SKM-1 (cell line): ENCODE results near the gene STH.
"Not testable (repeated sequence)": the region's sequence is repeated elsewhere in the genome, so short reads cannot be mapped to it uniquely, and the experiment has no call there.

Source experiments
- DNase-seq: peaks from one replicate; lab custom pipeline; 2025; ENCODE audit not compliant: unreplicated experiment; lab: John Stamatoyannopoulos, UW

Gene STH

GRCh38 chr17:45998987-45999899, at the start of gene STH:
STH (plus strand) TSS chr17:45999250; CDS start chr17:45999280, 30 bp downstream.
- no peak for DNase-seq

DNA sequence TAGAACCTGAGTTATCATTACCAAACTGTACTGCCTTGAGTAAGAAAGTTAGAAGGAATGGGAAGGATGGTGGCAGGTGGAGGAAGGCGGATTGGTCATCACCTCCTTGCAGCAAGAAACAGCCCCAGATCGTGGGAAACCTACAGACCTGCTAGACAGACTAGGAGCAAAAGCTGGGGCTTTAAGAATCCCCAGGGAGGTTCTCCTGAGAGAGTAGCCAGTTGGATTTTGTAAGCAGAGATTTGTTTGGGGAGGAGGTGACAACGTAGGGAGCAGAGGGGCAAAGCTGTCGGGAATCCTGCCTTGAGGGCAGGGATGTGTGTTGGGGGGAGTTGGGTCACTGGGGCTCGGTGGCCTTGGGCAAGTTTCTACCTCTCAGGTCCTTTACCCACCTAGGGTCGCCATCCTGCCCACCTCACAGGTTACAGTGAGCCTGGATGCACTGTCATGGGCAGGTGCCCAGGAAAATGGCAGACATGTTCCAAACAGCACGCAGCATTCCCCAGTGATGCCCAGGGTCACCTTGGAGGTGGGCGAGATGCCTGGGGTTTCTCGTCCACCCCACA, 49.2 kb upstream of the STH start:
- no peak for DNase-seq

GRCh38 chr17:45950888-45951287, 48.2 kb upstream of the STH start:
- DNase-seq, result no peak

- no peak for DNase-seq
Measured at GRCh38 chr17:45951403-45951802, 47.6 kb upstream of the STH start.

- DNase-seq, result no peak
Measured at GRCh38 chr17:45951941-45952340, 47.1 kb upstream of the STH start.

- DNase-seq, result no peak
Measured at GRCh38 chr17:45952814-45953320, 46.2 kb upstream of the STH start.

DNA sequence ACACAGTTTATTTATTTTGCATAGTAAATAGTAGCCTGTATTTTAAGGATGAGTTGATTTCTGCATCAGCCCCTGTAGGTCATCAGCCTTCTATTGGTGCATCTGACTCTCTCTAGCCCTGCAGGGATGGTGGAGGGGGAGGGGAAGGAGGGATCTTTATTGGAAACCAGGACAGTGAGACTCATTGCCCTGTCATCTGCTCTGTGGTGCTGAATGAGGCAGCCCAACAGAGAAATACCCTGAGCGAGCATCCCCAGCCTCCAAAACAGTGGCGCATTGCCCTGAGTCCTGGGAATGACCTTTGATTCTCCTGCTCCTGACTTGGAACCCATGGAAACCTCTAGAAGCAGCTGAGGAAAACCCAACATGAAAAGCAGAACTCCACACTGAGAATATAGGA, 45.5 kb upstream of the STH start:
- no peak for DNase-seq

- DNase-seq, result no peak
Measured at GRCh38 chr17:45954914-45955313, 44.1 kb upstream of the STH start.

- no peak for DNase-seq
Measured at GRCh38 chr17:45955326-45955725, 43.7 kb upstream of the STH start.

DNA sequence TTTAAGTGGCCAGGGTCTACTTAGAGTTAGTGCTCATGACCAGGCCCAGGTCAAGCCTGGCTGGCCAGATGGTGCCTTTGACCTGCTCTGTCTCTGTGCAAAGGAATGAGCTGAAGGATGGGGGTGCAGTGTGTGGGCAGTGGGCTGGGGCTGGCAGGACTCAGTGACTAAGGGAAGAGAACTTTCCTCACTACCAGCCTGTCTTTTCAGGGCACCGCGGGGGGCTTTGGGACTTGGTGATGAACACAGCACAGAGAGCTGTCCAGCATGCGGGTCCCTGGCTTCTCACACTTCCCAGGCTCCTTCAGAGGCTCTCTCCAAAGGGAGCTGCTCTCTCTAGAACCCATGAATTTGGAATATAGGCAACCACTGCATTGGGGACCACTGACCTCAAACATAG, 43.0 kb upstream of the STH start:
- no peak for DNase-seq

GRCh38 chr17:45956746-45957145, 42.3 kb upstream of the STH start:
- DNase-seq, result not testable (repeated sequence)

- no peak for DNase-seq
Measured at GRCh38 chr17:45958307-45958706, 40.7 kb upstream of the STH start.

DNA sequence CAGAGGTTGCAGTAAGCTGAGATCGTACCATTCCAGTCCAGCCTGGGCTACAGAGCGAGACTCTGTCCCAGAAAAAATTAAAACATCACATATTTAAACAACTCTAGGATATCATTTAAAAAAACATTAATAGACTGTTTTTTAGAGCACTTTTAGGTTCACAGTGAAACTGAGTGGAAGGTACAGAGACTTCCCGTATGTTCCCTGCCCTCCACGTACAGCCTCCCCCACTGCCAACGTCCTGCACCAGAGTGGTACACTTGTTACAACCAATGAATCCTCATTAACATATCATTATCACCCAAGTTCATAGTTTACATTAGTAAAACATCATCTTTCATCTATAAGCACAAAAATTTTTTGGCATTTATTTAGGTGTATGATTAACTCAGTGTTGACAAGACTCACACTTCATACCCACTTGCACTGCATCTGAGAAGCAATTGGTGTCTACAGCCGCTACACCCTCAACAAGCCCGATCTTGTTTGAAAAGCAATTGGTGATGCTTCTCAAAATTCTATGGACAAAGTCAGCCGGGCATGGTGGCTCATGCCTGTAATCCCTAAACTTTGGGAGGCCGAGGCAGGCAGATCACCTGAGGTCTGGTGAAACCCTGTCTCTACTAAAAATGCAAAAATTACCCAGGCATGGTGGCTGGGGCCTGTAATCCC, 39.9 kb upstream of the STH start:
- no peak for DNase-seq

DNA sequence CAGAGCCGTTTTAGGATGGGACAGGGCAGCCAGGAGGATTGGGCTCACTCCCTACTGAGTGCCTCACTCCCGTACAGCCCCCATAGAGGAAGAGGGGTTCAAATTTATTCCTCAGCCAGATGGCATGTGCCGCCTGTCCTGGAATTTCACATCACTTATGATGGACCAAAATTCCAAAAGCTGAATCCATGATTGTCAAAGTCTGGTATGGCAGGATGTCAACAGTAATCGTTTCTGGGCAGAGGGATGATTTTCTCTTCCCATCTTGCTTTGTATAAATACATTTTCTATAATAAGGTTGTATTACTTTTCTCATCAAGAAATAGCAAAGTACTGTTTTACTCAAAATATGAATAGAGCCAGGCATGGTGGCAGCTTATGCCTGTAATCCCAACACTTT, 38.7 kb upstream of the STH start:
- DNase-seq, result no peak

DNA sequence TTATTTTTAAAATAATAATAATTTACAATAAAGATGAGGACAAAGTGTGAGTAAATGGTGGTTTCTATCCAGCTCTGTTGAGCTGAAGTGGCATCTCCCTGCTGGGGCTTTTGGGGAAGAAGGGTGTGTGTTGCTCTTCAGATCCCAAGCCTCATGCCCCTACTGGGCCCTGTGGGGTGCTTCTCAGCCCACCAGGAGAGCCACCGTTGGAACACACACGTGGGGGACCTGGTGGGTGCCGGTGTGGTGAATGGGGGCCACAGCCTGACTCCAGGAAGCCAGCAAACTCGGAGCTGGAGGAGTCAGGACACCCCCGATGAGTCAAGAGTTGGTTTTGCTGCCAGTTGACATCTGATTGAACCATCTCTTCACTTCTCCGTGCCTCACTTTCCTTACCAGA, 37.8 kb upstream of the STH start:
- no peak for DNase-seq

- DNase-seq, result no peak
Measured at GRCh38 chr17:45962221-45962972, 36.7 kb upstream of the STH start.

DNA sequence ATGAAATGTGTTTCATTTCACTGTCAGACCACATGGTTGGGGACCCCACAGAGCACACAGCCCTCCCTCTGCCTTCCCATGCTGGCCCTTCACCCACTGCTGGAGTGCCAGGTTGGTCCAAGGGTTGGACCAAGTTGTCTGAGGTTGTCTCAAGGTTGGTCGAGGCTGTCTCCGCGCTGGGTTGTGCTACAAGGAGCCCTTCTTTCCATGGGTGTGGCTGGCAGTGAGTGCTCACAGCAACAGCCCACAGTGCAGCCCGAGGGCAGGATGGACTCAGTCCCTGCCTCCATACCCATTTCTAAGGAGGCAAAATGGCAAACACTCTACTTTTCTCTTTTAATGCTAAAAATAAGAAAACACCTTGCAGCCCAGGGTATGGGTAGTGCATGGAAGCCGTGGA, 35.8 kb upstream of the STH start:
- DNase-seq, result no peak

DNA sequence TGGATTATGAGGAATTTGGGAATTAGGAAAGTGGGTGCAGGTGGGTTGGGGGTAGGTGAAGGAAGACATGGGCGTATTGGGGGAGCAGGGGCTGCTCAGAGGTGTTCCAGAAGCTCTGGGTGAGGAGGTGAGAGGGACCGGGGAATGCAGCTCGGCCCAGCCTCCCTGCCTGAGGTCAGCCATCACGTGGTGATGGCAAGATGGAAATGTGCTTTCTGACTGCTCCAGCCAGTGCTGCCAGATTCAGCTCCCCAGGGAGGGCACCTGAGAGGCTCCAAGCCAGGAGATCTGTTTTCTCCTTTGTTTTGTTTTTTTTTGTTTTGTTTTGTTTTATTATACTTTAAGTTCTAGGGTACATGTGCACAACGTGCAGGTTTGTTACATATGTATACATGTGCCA, 35.2 kb upstream of the STH start:
- no peak for DNase-seq

- no peak for DNase-seq
Measured at GRCh38 chr17:45964634-45965033, 34.4 kb upstream of the STH start.

- no peak for DNase-seq
Measured at GRCh38 chr17:45965812-45966211, 33.2 kb upstream of the STH start.

DNA sequence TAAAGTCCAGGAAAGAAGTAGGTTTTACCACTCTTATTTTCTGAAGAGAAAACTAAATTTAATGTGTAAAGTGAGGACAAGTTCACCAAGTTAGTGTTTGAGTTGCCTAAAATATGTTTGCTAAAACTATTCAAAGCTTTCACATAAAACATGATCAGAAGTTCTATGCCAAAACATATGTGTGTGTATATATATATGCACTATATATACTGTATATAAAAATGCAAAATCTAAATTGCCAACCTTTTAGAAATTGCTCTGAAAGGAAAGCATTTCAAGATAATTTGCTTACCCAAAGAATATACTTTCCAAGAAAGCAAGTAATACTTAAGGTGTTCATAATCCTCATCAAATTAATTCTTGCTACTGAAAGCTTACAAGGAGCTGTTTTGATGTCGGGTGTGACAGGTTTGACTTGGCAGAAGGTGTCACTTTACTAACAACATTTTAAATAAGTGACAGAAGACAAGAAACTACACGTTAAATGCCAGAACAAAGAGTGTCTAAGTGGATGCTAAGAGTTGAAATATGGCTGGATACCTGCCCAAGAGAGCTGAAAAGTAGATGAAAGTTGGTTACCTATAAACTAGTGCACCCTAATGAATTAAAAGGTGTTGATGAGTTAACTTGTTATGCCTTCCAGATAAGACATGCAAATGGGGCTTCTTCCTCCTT, 32.3 kb upstream of the STH start:
- no peak for DNase-seq
